ENCODE measurements around the gene NEDD9.

NEDD9 gene

GRCh38 chr6:11262242-11262641, 29.8 kb upstream of the NEDD9 start:
- DNase-seq (ENCODE audit: low read depth in 2 of 2): peak in 1 of 2 donors; percentile 31
- H3K4me3 ChIP-seq (replicated peaks in 1 of 2; ENCODE audit: low read depth in 2 of 2, low read length in 2 of 2): no peak overlapping the region
- TF ChIP-seq CTCF (IDR thresholded peaks at IDR 0.05; ENCODE audit: low read depth, low read length): no peak

GRCh38 chr6:11260249-11261038, 28.0 kb upstream of the NEDD9 start:
- no peak for TF ChIP-seq CTCF (IDR thresholded peaks at IDR 0.05; ENCODE audit: low read depth, low read length)
- no peak for DNase-seq (ENCODE audit: low read depth in 2 of 2)
- H3K4me3 ChIP-seq (replicated peaks in 1 of 2; ENCODE audit: low read depth in 2 of 2, low read length in 2 of 2): no peak overlapping the region

GRCh38 chr6:11258260-11259237, 26.1 kb upstream of the NEDD9 start:
- DNase-seq (ENCODE audit: low read depth in 2 of 2): no peak
- no peak overlapping the region for H3K4me3 ChIP-seq (replicated peaks in 1 of 2; ENCODE audit: low read depth in 2 of 2, low read length in 2 of 2)

GRCh38 chr6:11255610-11256009, 23.1 kb upstream of the NEDD9 start:
- H3K4me3 ChIP-seq (replicated peaks in 1 of 2; ENCODE audit: low read depth in 2 of 2, low read length in 2 of 2): no peak overlapping the region
- no peak for DNase-seq (ENCODE audit: low read depth in 2 of 2)
- no peak for TF ChIP-seq CTCF (IDR thresholded peaks at IDR 0.05; ENCODE audit: low read depth, low read length)

More at GRCh38 chr6:11258260-11259237, 26.1 kb upstream of the NEDD9 start:
- no peak for TF ChIP-seq CTCF (IDR thresholded peaks at IDR 0.05; ENCODE audit: low read depth, low read length)

- DNase-seq (ENCODE audit: low read depth in 2 of 2): peak in 1 of 2 donors; percentile 62
- TF ChIP-seq CTCF (IDR thresholded peaks at IDR 0.05; ENCODE audit: low read depth, low read length): no peak
- no peak overlapping the region for H3K4me3 ChIP-seq (replicated peaks in 1 of 2; ENCODE audit: low read depth in 2 of 2, low read length in 2 of 2)
Measured at GRCh38 chr6:11253594-11253993, 21.1 kb upstream of the NEDD9 start.

- no peak overlapping the region for H3K4me3 ChIP-seq (replicated peaks in 1 of 2; ENCODE audit: low read depth in 2 of 2, low read length in 2 of 2)
- TF ChIP-seq CTCF (IDR thresholded peaks at IDR 0.05; ENCODE audit: low read depth, low read length): no peak
- peak; percentile 89 to 91 for DNase-seq (ENCODE audit: low read depth in 2 of 2)
Measured at GRCh38 chr6:11251553-11252360, 19.3 kb upstream of the NEDD9 start.
